Heart right ventricle (tissue), 16 donors: ENCODE results near the gene PSMD13. TPM values are rescaled to one million over a fixed set of nuclear protein-coding genes. Genes with fewer than 3 reads are reported as not detected.

ENCODE experiments used
- ATAC-seq, 8 donors: fragments of 200-7000 bp; cut with Tn5 transposase; one replicate each; pipeline ENCODE4 v1.9.1; 2020; ENCODE audit warnings: mild to moderate bottlenecking in 8 of 8, moderate library complexity in 8 of 8, moderate number of reproducible peaks in 1 of 8
- DNase-seq, 2 donors: peaks; one replicate each; pipeline ENCODE4 v3.0.0-alpha.2; 2020
- H3K27ac ChIP-seq, 10 donors: fragments of 200-600 bp; sonication (generic) in 2 of 10; one replicate each; pipeline versions ENCODE4 v1.5.0 to v1.8.0; 2020 to 2022; ENCODE audit warnings: mild to moderate bottlenecking in 3 of 10
- H3K27me3 ChIP-seq, 7 donors: fragments of 200-600 bp; one replicate each; pipeline ENCODE4 v1.8.0; 2021 to 2022; ENCODE audit warnings: mild to moderate bottlenecking in 2 of 7
- H3K36me3 ChIP-seq, 9 donors: fragments of 200-600 bp; sonication (generic) in 1 of 9; one replicate each; pipeline versions ENCODE4 v1.5.0 to v1.8.0; 2020 to 2022; ENCODE audit warnings: mild to moderate bottlenecking in 2 of 9
- H3K4me1 ChIP-seq, 9 donors: fragments of 200-600 bp; sonication (generic) in 1 of 9; one replicate each; pipeline versions ENCODE4 v1.5.0 to v1.8.0; 2020 to 2022; ENCODE audit warnings: mild to moderate bottlenecking in 4 of 9
- H3K4me3 ChIP-seq, 10 donors: fragments of 200-600 bp; sonication (generic) in 2 of 10; one replicate each; pipeline versions ENCODE4 v1.5.0 to v1.8.0; 2020 to 2022; ENCODE audit warnings: mild to moderate bottlenecking in 7 of 10, moderate library complexity in 2 of 10
- H3K9me3 ChIP-seq, 11 donors: fragments of 200-600 bp in 10 of 11; sonication (generic) in 2 of 11; one replicate each; pipeline versions ENCODE4 v1.5.0 to v1.8.0; 2013 to 2022; ENCODE audit warnings: mild to moderate bottlenecking in 2 of 11, control low read depth in 1 of 11, moderate library complexity in 1 of 11
- CTCF ChIP-seq, 9 donors: fragments of 200-600 bp; sonication (generic) in 2 of 9; IDR thresholded peaks; one replicate each; pipeline versions ENCODE4 v1.5.0 to v1.8.0; 2021 to 2022; ENCODE audit warnings: antibody characterized with exemption in 9 of 9, mild to moderate bottlenecking in 5 of 9, moderate library complexity in 1 of 9
- WGBS, 2 donors: extraction: QIAGEN DNeasy Blood & Tissue Kit; methylation state at CpG; one replicate each; pipeline ENCODE4 v1.1.7; 2013; ENCODE audit warnings: inconsistent platforms in 1 of 2; 5-methylcytosine and 5-hydroxymethylcytosine counted together
- intact Hi-C, 10 donors: fragments of 100-400 bp; cut with DNase I; formaldehyde crosslinking; loops; one replicate each; pipeline versions ENCODE4 v1.11.1 to v1.14.2; 2022
- polyA plus RNA-seq, 2 donors: library from polyadenylated mRNA; stranded (reverse); fragments of 200-250 nt; gene quantifications; one replicate each; pipeline ENCODE4 v1.2.3, GENCODE V29; 2013
- total RNA-seq, 10 donors: library from RNA; stranded (reverse); fragmentation: NEBNext Ultra II Directional in 3 of 10; extraction: Animal tissue kit (Norgen Biotek cat#: 25700) in 3 of 10; gene quantifications; one replicate each; pipeline versions ENCODE4 v1.2.1 to v1.2.4, GENCODE V29; 2021 to 2023
- donor health status: Arrhythmogenic right ventricular cardiomyopathy.
- donor health status: ischemic (EF 13 %, LVEDD 7.1; RV severe dilation, severe dysfunction).
- donor health status: healthy with polysubstance abuse.
- donor health status: DM: no; HTN: yes; CAD: no.
- donor health status: DM: no; HTN: no; CAD: no.
- donor health status: ischemic (EF 25% LVEDD 6.9; RV normal size, moderate dysfunction).
- donor health status: ischemic (EF 25% LVEDD 5.7; RV mildly dilated, moderate dysfunction).
- donor health status: healthy.
- donor health status: DM: yes; HTN: yes; CAD: no.
- donor health status: Ischemic cardiomyopathy.
- donor health status: ischemic (EF 35%, LVEDD 5.7; RV mildly dilated, moderate dysfunction).
- donor health status: nonischemic (EF 11% LVEDD 7.7; RV severe dilation, severe dysfunction).
- donor health status: DM: yes; HTN: yes; CAD: no.
- donor health status: PGD.
- donor health status: ischemic (EF 29% LVEDD 5.4; RV normal size, mild dysfunction).
- donor health status: nonischemic (EF 23%, LVEDD 6.1; RV moderate dilation, normal function).

PSMD13 gene
- total and polyA plus RNA-seq, 12 donors = 78.7 to 163 (median 94.4) TPM

GRCh38 chr11:206526-207207 is 30.1 kb upstream of the PSMD13 start:
- H3K36me3 ChIP-seq = peaks cover 0 to 65% (median 14%) of the 10 kb centered on the region in 9 donors
- peak overlapping the region; percentile 79 to 96 (median 90) for H3K4me3 ChIP-seq
- no peaks in the 10 kb centered on the region for H3K9me3 ChIP-seq
- peak overlapping the region; percentile 96 to 100 (median 98) for H3K27ac ChIP-seq
- no peak for TF ChIP-seq CTCF (IDR thresholded peaks at IDR 0.05)
- ATAC-seq = peak in 5 of 8 donors; percentile 0 to 4 (median 1)
- H3K27me3 ChIP-seq = no peaks in the 10 kb centered on the region
- WGBS, 2 donors = 2 to 3% methylated on average over 39 of the region's 39 CpGs
- no peak for DNase-seq
- H3K4me1 ChIP-seq = peaks cover 20 to 69% (median 39%) of the 10 kb centered on the region in 9 donors
- intact Hi-C loops = loop anchor here in 5 of 10 donors (5.0 to 10.0 kb wide), 4 partner anchors 148 to 298 kb away; partner anchors contain the start of gene RNH1 (in 1 of the 5)

GRCh38 chr11:207208-207862 is 29.4 kb upstream of the PSMD13 start, which contains the start of the genes BET1L and RIC8A:
TSS of gene BET1L (minus strand) at chr11:207399. CDS start at chr11:207321, 78 bp downstream.
TSS of gene RIC8A (plus strand) at chr11:207708. CDS start at chr11:208855, 1,147 bp downstream.
- DNase-seq (peak; percentile 94 to 96), ATAC-seq (peak; percentile 89 to 95 (median 93))
- intact Hi-C loops = loop anchor here in 5 of 10 donors (5.0 to 10.0 kb wide), 4 partner anchors 147 to 297 kb away; partner anchors contain the start of gene RNH1 (in 1 of the 5)
- no peak for TF ChIP-seq CTCF (IDR thresholded peaks at IDR 0.05)
- Histone ChIP-seq H3K4me3 (peak within 1 kb of the TSS; percentile 79 to 96 (median 90)), H3K36me3 (peaks cover 0 to 65% (median 20%) of the 10 kb centered on the region in 9 donors), H3K9me3 (no peaks in the 10 kb centered on the region), H3K27me3 (no peaks in the 10 kb centered on the region), H3K27ac (peak within 1 kb of the TSS; percentile 96 to 100 (median 98)), H3K4me1 (peaks cover 20 to 64% (median 39%) of the 10 kb centered on the region in 9 donors)
- WGBS, 2 donors = 0% methylated on average over 63 of the region's 63 CpGs

GRCh38 chr11:207863-208180 is 29.0 kb upstream of the PSMD13 start:
- ATAC-seq = peak in 7 of 8 donors; percentile 3 to 36 (median 10)
- no peak for TF ChIP-seq CTCF (IDR thresholded peaks at IDR 0.05)
- WGBS, 2 donors = 0% methylated on average over 27 of the region's 27 CpGs
- H3K9me3 ChIP-seq = no peaks in the 10 kb centered on the region
- H3K4me1 ChIP-seq = peaks cover 20 to 66% (median 39%) of the 10 kb centered on the region in 9 donors
- intact Hi-C loops = loop anchor here in 5 of 10 donors (1.0 to 10.0 kb wide), 6 partner anchors 28 to 297 kb away; partner anchors contain the start of genes PSMD13 (in 3 of the 5), SIRT3 (in 3 of the 5) and RNH1 (in 1 of the 5)
- peak overlapping the region; percentile 96 to 100 (median 98) for H3K27ac ChIP-seq
- H3K36me3 ChIP-seq = peaks cover 0 to 65% (median 25%) of the 10 kb centered on the region in 9 donors
- peak in 1 of 2 donors; percentile 55 for DNase-seq
- H3K4me3 ChIP-seq = peak overlapping the region; percentile 79 to 96 (median 90)
- H3K27me3 ChIP-seq = no peaks in the 10 kb centered on the region
